ENCODE results near the gene IZUMO1.
"Not testable (repeated sequence)": the region's sequence is repeated elsewhere in the genome, so short reads cannot be mapped to it uniquely, and the experiment has no call there.

The IZUMO1 gene

DNA sequence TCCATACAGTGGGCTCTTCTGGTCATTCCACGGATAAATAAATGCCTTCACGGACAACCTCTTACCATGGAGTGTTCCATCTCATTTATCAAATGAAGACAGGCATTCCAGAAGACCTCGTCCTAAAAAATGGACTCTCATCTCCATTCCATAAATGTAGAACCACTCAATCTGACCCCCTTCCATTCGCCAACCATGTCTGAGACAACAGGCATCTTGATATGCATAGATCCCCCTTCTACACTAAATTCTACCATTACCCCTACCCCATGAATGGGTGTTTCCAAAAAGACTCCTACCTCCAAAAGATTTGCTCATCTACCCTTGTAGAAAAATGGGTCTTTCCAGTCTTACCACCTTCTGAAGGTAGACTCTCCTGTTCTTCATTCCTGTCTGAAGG lies 15.3 kb downstream of the IZUMO1 start:
- Histone ChIP-seq H3K9ac (ENCODE audit: low read depth, low read length) (no peak overlapping the region), H3K27me3 (ENCODE audit: control insufficient read depth, insufficient read depth, low read length) (no peaks in the 10 kb centered on the region), H3K4me1 (ENCODE audit: control insufficient read depth, insufficient read depth, low read length) (no peaks in the 10 kb centered on the region), H3K9me3 (ENCODE audit: control insufficient read depth, insufficient read depth, low read length) (no peaks in the 10 kb centered on the region), H3K4me3 (ENCODE audit: low read depth, low read length) (no peak overlapping the region), H3K27ac (ENCODE audit: low read depth, low read length) (no peak overlapping the region), H3K36me3 (ENCODE audit: control insufficient read depth, insufficient read depth, low read length) (no peaks in the 10 kb centered on the region)

DNA sequence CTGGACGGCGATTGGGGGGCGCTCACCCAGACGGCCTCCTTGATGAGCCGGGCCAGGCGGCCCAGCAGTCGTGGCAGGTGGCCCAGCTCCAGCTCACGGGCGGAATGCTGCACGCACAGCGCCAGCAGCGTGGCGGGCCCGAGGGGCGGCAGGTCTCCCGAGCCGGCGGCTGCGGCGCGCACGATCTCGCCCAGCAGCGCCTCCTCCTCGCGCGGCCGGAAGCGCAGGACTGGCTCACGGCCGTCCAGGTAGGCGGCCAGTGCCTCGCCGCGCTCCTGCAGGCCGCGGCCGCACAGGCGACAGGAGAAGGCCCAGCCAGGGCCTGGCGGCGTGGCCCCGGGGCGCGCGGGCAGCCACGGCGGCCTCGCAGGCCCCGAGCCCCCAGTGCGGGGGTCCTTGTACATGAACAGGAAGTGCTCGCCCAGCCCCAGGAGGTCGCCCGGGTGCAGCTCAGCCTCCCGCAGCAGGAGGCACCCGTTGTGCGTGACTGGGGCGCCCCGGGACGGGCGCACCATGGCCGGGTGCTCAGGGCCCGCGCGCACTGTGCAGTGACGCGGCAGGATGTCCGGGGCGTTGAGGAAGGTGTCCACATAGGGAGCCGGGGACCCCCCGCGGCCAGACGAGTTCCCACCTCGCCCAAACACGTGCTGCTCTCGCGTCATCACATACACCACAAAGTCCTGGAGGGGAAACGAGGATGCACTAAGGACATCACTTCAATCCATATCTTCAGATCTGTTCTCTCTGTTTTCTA lies 17.6 kb downstream of the IZUMO1 start:
- Histone ChIP-seq H3K36me3 (ENCODE audit: control insufficient read depth, insufficient read depth, low read length) (no peaks in the 10 kb centered on the region), H3K4me3 (ENCODE audit: low read depth, low read length) (no peak overlapping the region), H3K27me3 (ENCODE audit: control insufficient read depth, insufficient read depth, low read length) (no peaks in the 10 kb centered on the region), H3K27ac (ENCODE audit: low read depth, low read length) (no peak overlapping the region), H3K9me3 (ENCODE audit: control insufficient read depth, insufficient read depth, low read length) (no peaks in the 10 kb centered on the region), H3K4me1 (ENCODE audit: control insufficient read depth, insufficient read depth, low read length) (no peaks in the 10 kb centered on the region), H3K9ac (ENCODE audit: low read depth, low read length) (no peak overlapping the region)

DNA sequence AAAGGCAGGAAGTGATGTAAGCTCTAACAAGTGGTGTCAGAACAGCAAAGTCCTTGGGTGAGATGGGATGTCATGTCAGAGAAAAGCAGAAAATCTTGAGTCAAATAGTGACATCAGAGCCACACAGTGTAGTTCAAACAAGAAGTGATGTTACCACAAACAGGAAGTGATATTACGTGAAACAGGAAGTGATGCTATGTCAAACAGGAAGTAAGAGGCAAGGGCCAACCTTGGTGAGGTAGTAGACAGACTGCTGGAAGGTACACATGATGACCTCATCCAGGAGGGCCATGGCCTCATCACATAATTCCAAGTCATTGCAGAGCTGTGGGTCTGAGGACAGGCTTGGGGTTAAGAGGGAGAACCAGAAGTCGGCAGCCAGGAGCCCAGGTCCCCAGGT lies 20.2 kb downstream of the IZUMO1 start:
- H3K27ac ChIP-seq (ENCODE audit: low read depth, low read length), result no peak overlapping the region
- no peaks in the 10 kb centered on the region for H3K9me3 ChIP-seq (ENCODE audit: control insufficient read depth, insufficient read depth, low read length)
- no peaks in the 10 kb centered on the region for H3K4me1 ChIP-seq (ENCODE audit: control insufficient read depth, insufficient read depth, low read length)
- no peaks in the 10 kb centered on the region for H3K27me3 ChIP-seq (ENCODE audit: control insufficient read depth, insufficient read depth, low read length)
- no peak overlapping the region for H3K4me3 ChIP-seq (ENCODE audit: low read depth, low read length)
- H3K9ac ChIP-seq (ENCODE audit: low read depth, low read length), result no peak overlapping the region
- no peaks in the 10 kb centered on the region for H3K36me3 ChIP-seq (ENCODE audit: control insufficient read depth, insufficient read depth, low read length)

DNA sequence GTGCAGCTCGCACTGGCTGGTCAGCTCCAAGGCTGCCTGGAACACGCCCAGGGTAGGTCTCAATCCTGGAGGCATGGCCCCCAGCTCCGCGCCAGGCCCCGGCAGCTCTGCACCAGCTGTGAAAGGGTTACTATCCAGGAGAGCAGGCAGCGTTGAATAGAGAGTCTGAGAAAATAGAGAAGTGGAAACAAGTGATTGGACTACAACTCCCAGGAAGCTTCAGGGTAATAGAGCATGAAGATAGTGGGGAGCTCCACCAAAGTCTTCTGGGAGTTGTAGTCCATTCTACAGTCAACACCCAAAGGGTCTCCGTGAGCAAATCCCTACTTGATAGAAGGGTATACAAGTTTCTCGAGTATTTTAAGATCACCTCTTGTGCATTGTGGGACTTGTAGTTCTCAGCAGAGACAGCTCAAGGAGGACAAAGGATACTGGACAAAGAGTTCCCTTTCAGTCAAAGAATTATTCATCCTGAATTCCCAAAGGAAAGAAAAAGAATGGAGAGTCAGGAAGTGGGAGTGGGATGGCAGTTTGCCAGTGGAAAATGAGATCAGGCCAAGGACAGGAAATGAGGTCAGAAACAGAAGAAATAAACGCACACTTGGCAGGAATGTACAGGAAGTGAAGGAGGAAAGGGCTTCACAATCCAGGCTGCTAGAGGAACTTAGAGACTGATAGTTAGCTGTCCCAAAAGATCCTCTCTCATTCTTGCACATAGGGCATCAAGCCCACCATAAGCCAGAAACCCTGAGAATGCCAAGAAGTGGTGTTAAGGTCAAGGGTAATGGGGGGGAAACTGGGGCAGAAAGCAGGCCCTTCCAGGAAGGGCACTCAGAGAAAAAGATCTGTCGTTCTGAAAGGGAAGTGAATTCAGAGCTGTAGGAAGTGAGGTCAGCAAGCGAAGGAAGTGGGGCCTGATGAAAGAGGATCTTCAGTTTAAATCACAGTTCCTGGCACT lies 21.6 kb downstream of the IZUMO1 start:
- peaks cover 4% of the 10 kb centered on the region; the same call in 1 of the 2 replicates for H3K4me1 ChIP-seq (ENCODE audit: control insufficient read depth, insufficient read depth, low read length)
- H3K36me3 ChIP-seq (ENCODE audit: control insufficient read depth, insufficient read depth, low read length), result no peaks in the 10 kb centered on the region
- H3K9ac ChIP-seq (ENCODE audit: low read depth, low read length), result no peak overlapping the region

GRCh38 chr19:48722196-48722708 lies 24.5 kb downstream of the IZUMO1 start:
- no peaks in the 10 kb centered on the region for H3K36me3 ChIP-seq (ENCODE audit: control insufficient read depth, insufficient read depth, low read length)
- H3K4me1 ChIP-seq (ENCODE audit: control insufficient read depth, insufficient read depth, low read length), result peaks cover 11% of the 10 kb centered on the region
- H3K27me3 ChIP-seq (ENCODE audit: control insufficient read depth, insufficient read depth, low read length), result no peaks in the 10 kb centered on the region
- H3K9ac ChIP-seq (ENCODE audit: low read depth, low read length), result no peak overlapping the region
- H3K9me3 ChIP-seq (ENCODE audit: control insufficient read depth, insufficient read depth, low read length), result no peaks in the 10 kb centered on the region
- no peak overlapping the region for H3K4me3 ChIP-seq (ENCODE audit: low read depth, low read length)
- no peak overlapping the region for H3K27ac ChIP-seq (ENCODE audit: low read depth, low read length)

More for the DNA sequence above, 21.6 kb downstream of the IZUMO1 start:
- Histone ChIP-seq H3K4me3 (ENCODE audit: low read depth, low read length) (no peak overlapping the region), H3K27me3 (ENCODE audit: control insufficient read depth, insufficient read depth, low read length) (no peaks in the 10 kb centered on the region), H3K27ac (ENCODE audit: low read depth, low read length) (no peak overlapping the region), H3K9me3 (ENCODE audit: control insufficient read depth, insufficient read depth, low read length) (no peaks in the 10 kb centered on the region)

DNA sequence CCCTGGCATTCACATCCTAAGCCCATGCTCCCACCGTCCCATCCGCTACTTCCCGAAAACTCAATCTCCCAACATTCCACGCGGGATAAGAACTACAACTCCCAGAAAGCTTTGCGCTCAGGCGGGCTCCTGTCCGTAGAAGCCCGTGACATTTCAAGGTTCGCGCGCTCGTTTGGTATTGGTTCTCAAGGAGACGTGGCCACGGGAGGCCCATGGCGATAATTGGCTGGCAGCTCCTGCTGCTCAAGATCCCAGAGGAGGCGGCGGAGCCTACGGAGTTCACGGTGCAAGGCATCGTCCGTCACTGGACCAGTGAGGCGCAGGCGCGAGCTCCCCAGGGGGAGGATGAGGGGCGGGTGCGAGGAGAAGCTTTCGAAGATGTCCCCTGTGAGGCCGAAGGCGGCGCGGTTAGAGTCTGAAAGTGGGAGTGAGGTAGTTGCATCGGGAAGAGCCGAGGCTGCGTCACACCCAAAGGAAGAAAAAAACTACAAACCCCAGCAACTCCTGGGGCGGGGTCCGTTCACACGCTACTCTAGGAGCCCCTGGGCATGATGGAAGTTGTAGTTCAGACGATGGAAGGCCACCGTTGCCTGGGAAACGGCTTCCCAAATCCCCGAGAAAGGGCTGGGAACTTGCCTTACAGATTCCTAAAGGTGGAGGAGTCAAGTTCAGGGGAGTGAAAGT lies 26.0 kb downstream of the IZUMO1 start:
- Histone ChIP-seq H3K9ac (ENCODE audit: low read depth, low read length) (peak overlapping the region; percentile 69), H3K36me3 (ENCODE audit: control insufficient read depth, insufficient read depth, low read length) (no peaks in the 10 kb centered on the region), H3K27ac (ENCODE audit: low read depth, low read length) (peak overlapping the region; percentile 87), H3K27me3 (ENCODE audit: control insufficient read depth, insufficient read depth, low read length) (no peaks in the 10 kb centered on the region), H3K9me3 (ENCODE audit: control insufficient read depth, insufficient read depth, low read length) (no peaks in the 10 kb centered on the region), H3K4me3 (ENCODE audit: low read depth, low read length) (peak overlapping the region; percentile 80), H3K4me1 (ENCODE audit: control insufficient read depth, insufficient read depth, low read length) (peaks cover 20% of the 10 kb centered on the region)

- H3K36me3 ChIP-seq (ENCODE audit: control insufficient read depth, insufficient read depth, low read length), result no peaks in the 10 kb centered on the region
- no peak overlapping the region for H3K27ac ChIP-seq (ENCODE audit: low read depth, low read length)
- peaks cover 20% of the 10 kb centered on the region for H3K4me1 ChIP-seq (ENCODE audit: control insufficient read depth, insufficient read depth, low read length)
- H3K9me3 ChIP-seq (ENCODE audit: control insufficient read depth, insufficient read depth, low read length), result no peaks in the 10 kb centered on the region
- peak overlapping the region; percentile 80 for H3K4me3 ChIP-seq (ENCODE audit: low read depth, low read length)
- no peak overlapping the region for H3K9ac ChIP-seq (ENCODE audit: low read depth, low read length)
- H3K27me3 ChIP-seq (ENCODE audit: control insufficient read depth, insufficient read depth, low read length), result no peaks in the 10 kb centered on the region
These were observed 26.5 kb downstream of the IZUMO1 start for GRCh38 chr19:48720251-48720612.

DNA sequence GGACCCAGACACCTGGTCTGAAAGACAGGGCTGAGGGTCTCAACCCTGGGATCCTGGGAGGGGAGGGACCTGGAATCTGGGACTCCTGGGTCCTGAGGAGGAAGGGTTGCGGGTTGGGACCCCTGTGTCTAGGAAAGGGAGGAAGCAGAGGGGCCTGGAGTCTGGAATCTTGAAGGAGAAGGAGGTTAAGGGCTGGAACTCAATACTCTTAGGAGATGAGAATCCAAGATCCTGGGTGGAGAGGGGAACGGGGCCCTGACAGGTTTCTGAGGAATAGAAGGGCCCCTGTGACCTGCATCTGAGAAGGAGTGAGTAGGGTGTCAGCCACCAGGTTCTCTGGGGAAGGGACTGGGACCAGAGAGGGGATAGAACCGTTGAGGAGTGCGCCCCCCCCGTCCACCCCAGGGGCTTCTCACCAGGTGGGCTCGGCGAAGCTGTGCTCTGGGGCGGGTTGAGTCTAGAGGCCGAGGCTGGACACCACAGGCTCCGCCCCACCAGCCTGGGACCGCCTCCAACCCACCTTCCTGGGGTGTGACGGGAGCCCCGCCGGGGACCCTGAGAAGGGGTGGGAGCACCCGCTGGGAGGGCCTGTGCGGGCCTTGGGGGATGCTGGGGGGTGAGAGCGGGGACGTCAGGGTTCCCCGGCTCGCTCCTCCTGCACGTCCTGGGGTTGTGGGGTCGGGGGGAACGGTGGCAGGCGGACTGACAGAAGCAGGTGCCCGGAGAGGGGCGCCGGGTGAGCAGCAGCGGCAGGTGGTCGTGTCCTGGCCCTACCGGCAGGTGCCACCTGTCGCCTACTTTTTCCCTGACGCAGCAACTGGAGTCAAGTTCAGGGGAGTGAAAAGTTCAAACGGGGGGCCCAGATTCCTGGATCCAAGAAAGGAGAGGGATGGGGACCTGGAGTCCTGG lies 27.2 kb downstream of the IZUMO1 start, which contains the start of gene MAMSTR:
TSS of gene MAMSTR (minus strand) at position 463 of the 909 bp plus-strand sequence. CDS start 694 bp downstream, outside the sequence.
- H3K27ac ChIP-seq (ENCODE audit: low read depth, low read length), result no peak within 1 kb of the TSS
- peaks cover 25% of the 10 kb centered on the region for H3K4me1 ChIP-seq (ENCODE audit: control insufficient read depth, insufficient read depth, low read length)
- H3K9me3 ChIP-seq (ENCODE audit: control insufficient read depth, insufficient read depth, low read length), result no peaks in the 10 kb centered on the region
- H3K27me3 ChIP-seq (ENCODE audit: control insufficient read depth, insufficient read depth, low read length), result no peaks in the 10 kb centered on the region
- peak within 1 kb of the TSS; percentile 80 for H3K4me3 ChIP-seq (ENCODE audit: low read depth, low read length)
- H3K36me3 ChIP-seq (ENCODE audit: control insufficient read depth, insufficient read depth, low read length), result no peaks in the 10 kb centered on the region
- H3K9ac ChIP-seq (ENCODE audit: low read depth, low read length), result no peak within 1 kb of the TSS

- H3K36me3 ChIP-seq (ENCODE audit: control insufficient read depth, insufficient read depth, low read length), result no peaks in the 10 kb centered on the region
- H3K27me3 ChIP-seq (ENCODE audit: control insufficient read depth, insufficient read depth, low read length), result no peaks in the 10 kb centered on the region
- no peak overlapping the region for H3K9ac ChIP-seq (ENCODE audit: low read depth, low read length)
- no peaks in the 10 kb centered on the region for H3K9me3 ChIP-seq (ENCODE audit: control insufficient read depth, insufficient read depth, low read length)
- H3K4me1 ChIP-seq (ENCODE audit: control insufficient read depth, insufficient read depth, low read length), result peaks cover 25% of the 10 kb centered on the region
- no peak overlapping the region for H3K4me3 ChIP-seq (ENCODE audit: low read depth, low read length)
- no peak overlapping the region for H3K27ac ChIP-seq (ENCODE audit: low read depth, low read length)
These were observed 27.9 kb downstream of the IZUMO1 start for GRCh38 chr19:48718711-48719231.

- H3K4me1 ChIP-seq (ENCODE audit: control insufficient read depth, insufficient read depth, low read length), result peaks cover 25% of the 10 kb centered on the region
- not testable (repeated sequence) for H3K36me3 ChIP-seq (ENCODE audit: control insufficient read depth, insufficient read depth, low read length); H3K4me3 ChIP-seq (ENCODE audit: low read depth, low read length); H3K27ac ChIP-seq (ENCODE audit: low read depth, low read length); H3K27me3 ChIP-seq (ENCODE audit: control insufficient read depth, insufficient read depth, low read length); H3K9me3 ChIP-seq (ENCODE audit: control insufficient read depth, insufficient read depth, low read length); H3K9ac ChIP-seq (ENCODE audit: low read depth, low read length)
These were observed 28.6 kb downstream of the IZUMO1 start for GRCh38 chr19:48718106-48718505.

Measured in HUES48 (cell line).